ENCODE data around the gene TP53I3. TPM values are rescaled to one million over a fixed set of nuclear protein-coding genes. Genes with fewer than 3 reads are reported as not detected.

Gene TP53I3
- total and polyA plus RNA-seq, 2 donors from 2014 or later, result 45.1 to 85.0 TPM

GRCh38 chr2:24125956-24126355 is 41.3 kb upstream of the TP53I3 start:
- Histone ChIP-seq H3K4me1 (ENCODE audit: control insufficient read depth in 2 of 3, insufficient read depth in 2 of 3, low read depth in 1 of 3, low read length in 3 of 3) (peaks cover 0 to 9% (median 2%) of the 10 kb centered on the region in 3 donors), H3K9ac (ENCODE audit: low read length in 3 of 3) (no peak overlapping the region), H3K4me3 (ENCODE audit: low read length in 3 of 3) (no peak overlapping the region), H3K9me3 (ENCODE audit: control insufficient read depth in 2 of 3, insufficient read depth in 1 of 3, low read length in 3 of 3) (no peaks in the 10 kb centered on the region), H3K36me3 (ENCODE audit: control insufficient read depth in 2 of 3, insufficient read depth in 3 of 3, low read length in 3 of 3) (no peaks in the 10 kb centered on the region), H3K27ac (ENCODE audit: low read depth in 2 of 2, low read length in 2 of 2) (no peak overlapping the region), H3K27me3 (ENCODE audit: control insufficient read depth, insufficient read depth, low read length) (no peaks in the 10 kb centered on the region)
- DNase-seq (peak in 1 of 5 donors; percentile 34), FAIRE-seq (no peak)
- intact Hi-C loops (cut with DNase I), result no loop called here
- TF ChIP-seq CTCF (IDR thresholded peaks at IDR 0.05; ENCODE audit: borderline replicate concordance, extremely low read depth, insufficient read depth), result no peak

GRCh38 chr2:24123922-24124580 is 39.4 kb upstream of the TP53I3 start:
- peaks cover 0 to 9% (median 2%) of the 10 kb centered on the region in 3 donors for H3K4me1 ChIP-seq (ENCODE audit: control insufficient read depth in 2 of 3, insufficient read depth in 2 of 3, low read depth in 1 of 3, low read length in 3 of 3)
- no peaks in the 10 kb centered on the region for H3K36me3 ChIP-seq (ENCODE audit: control insufficient read depth in 2 of 3, insufficient read depth in 3 of 3, low read length in 3 of 3)
- peak overlapping the region; percentile 24 to 93 (median 93) for H3K9ac ChIP-seq (ENCODE audit: low read length in 3 of 3)
- no peak for DNase-seq
- peak overlapping the region; percentile 63 to 92 (median 77) for H3K4me3 ChIP-seq (ENCODE audit: low read length in 3 of 3)
- FAIRE-seq, result no peak
- no peaks in the 10 kb centered on the region for H3K27me3 ChIP-seq (ENCODE audit: control insufficient read depth, insufficient read depth, low read length)
- no peak for TF ChIP-seq CTCF (IDR thresholded peaks at IDR 0.05; ENCODE audit: borderline replicate concordance, extremely low read depth, insufficient read depth)
- intact Hi-C loops (cut with DNase I), result no loop called here
- peak overlapping the region; percentile 79 to 90 for H3K27ac ChIP-seq (ENCODE audit: low read depth in 2 of 2, low read length in 2 of 2)
- H3K9me3 ChIP-seq (ENCODE audit: control insufficient read depth in 2 of 3, insufficient read depth in 1 of 3, low read length in 3 of 3), result no peaks in the 10 kb centered on the region

DNA sequence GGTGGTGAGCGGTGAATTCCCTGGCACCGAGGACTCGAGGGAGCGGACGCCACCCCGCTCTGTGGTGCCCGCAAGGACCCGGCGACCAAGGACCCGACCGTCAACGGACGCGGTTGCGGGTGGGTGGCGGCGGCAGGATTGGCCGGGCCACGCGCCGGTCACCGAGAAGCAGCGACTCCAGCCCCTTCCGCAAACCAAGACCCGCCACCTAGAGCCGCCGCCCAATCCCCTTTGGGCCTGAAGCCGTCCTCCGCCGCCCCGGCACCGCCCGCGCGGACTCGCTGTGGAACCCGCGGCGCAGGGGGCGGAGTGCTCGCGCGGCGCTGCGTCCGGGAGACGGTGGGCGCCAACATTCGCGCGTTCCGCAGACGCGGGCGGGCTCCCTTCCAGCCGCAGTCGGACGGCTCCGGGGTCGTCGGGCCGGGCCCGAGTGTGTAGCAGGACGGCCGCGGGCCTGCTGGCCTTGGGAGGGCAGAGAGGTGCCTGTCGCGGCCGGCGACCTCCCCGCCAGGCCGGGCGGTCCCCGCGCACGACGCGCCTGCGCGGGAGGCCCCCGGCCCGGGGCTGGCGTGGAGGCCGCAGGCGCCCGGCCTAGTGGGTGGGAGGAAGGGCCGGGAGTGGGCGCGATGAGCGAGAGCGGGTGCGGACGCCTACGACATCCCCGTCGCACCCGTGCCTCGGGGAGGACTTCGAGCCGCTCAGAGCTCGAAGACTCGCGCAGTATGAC is 38.7 kb upstream of the TP53I3 start, which contains the start of the genes FAM228B and PFN4:
TSS of gene FAM228B (plus strand) at position 275 of the 727 bp plus-strand sequence. CDS start 893 bp downstream, outside the sequence.
TSS of gene PFN4 (minus strand) at position 140 of the 727 bp plus-strand sequence. CDS start 799 bp downstream, outside the sequence.
- no peaks in the 10 kb centered on the region for H3K9me3 ChIP-seq (ENCODE audit: control insufficient read depth in 2 of 3, insufficient read depth in 1 of 3, low read length in 3 of 3)
- no peaks in the 10 kb centered on the region for H3K27me3 ChIP-seq (ENCODE audit: control insufficient read depth, insufficient read depth, low read length)
- TF ChIP-seq CTCF (IDR thresholded peaks at IDR 0.05; ENCODE audit: borderline replicate concordance, extremely low read depth, insufficient read depth), result no peak
- peak within 1 kb of the TSS; percentile 74 to 93 (median 93) for H3K9ac ChIP-seq (ENCODE audit: low read length in 3 of 3)
- peak within 1 kb of the TSS; percentile 79 to 90 for H3K27ac ChIP-seq (ENCODE audit: low read depth in 2 of 2, low read length in 2 of 2)
- H3K36me3 ChIP-seq (ENCODE audit: control insufficient read depth in 2 of 3, insufficient read depth in 3 of 3, low read length in 3 of 3), result no peaks in the 10 kb centered on the region
- peak; percentile 91 to 96 (median 92) for DNase-seq
- peak within 1 kb of the TSS; percentile 77 to 92 (median 79) for H3K4me3 ChIP-seq (ENCODE audit: low read length in 3 of 3)
- H3K4me1 ChIP-seq (ENCODE audit: control insufficient read depth in 2 of 3, insufficient read depth in 2 of 3, low read depth in 1 of 3, low read length in 3 of 3), result peaks cover 0 to 9% (median 2%) of the 10 kb centered on the region in 3 donors
- FAIRE-seq, result no peak
- intact Hi-C loops (cut with DNase I), result no loop called here

Measured in kidney (tissue), 14 donors.